Effector memory CD4-positive, alpha-beta T cell (primary cell): ENCODE results near the gene RASL11A.
"Not testable (repeated sequence)": the region's sequence is repeated elsewhere in the genome, so short reads cannot be mapped to it uniquely, and the experiment has no call there.

Experiments used
- DNase-seq, 3 donors: peaks; one replicate each; pipeline ENCODE4 v3.0.0-alpha.2; 2020
- H3K27ac ChIP-seq: 2 replicates; pipeline ENCODE4 v1.7.0; 2013; ENCODE audit warnings: mild to moderate bottlenecking, low read length, moderate library complexity; ENCODE audit not compliant: insufficient read depth, poor library complexity, severe bottlenecking
- H3K27me3 ChIP-seq: replicated peaks from 2 replicates; pipeline ENCODE4 v1.7.0; 2013; ENCODE audit warnings: mild to moderate bottlenecking, low read length; ENCODE audit not compliant: insufficient read depth, control insufficient read depth, poor library complexity, severe bottlenecking
- H3K36me3 ChIP-seq: 2 replicates; pipeline ENCODE4 v1.7.0; 2013; ENCODE audit warnings: mild to moderate bottlenecking, low read length, moderate library complexity; ENCODE audit not compliant: control insufficient read depth, insufficient read depth
- H3K4me1 ChIP-seq: 2 replicates; pipeline ENCODE4 v1.7.0; 2013; ENCODE audit warnings: low read length, mild to moderate bottlenecking; ENCODE audit not compliant: control insufficient read depth, insufficient read depth, poor library complexity, severe bottlenecking
- H3K4me3 ChIP-seq: 2 replicates; pipeline ENCODE4 v1.7.0; 2013; ENCODE audit warnings: low read length, low read depth, mild to moderate bottlenecking; ENCODE audit not compliant: insufficient read depth, poor library complexity, severe bottlenecking
- H3K9me3 ChIP-seq: 2 replicates; pipeline ENCODE4 v1.7.0; 2013; ENCODE audit warnings: mild to moderate bottlenecking, low read length, moderate library complexity; ENCODE audit not compliant: control insufficient read depth

Gene RASL11A

DNA sequence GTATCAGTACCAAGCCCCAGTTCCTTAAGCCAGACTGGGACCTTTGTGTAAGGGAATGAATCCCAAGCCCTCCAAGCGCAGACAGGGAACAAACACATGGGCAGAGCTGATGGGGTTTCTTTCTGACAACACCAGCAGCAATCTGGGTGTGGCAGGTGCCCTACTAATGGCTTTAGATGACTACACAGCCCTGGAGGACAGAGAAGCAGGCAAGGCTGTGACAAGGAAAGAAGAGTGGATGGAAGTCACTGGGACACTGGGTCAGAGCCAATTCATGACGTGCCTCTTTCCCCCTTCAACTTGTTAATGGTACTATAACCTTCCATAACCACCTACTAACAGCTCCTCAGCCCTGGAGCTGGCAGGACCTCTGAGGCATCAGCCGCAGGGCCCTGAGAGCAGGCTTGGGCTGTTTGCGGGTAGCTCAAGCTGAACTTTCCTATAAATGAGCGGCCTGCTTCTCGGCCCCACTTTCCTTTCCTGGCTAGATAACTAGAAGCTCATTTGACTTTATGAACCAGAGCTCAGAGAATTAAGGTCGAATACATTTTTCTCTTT, 38.9 kb downstream of the RASL11A start:
- no peaks in the 10 kb centered on the region for H3K36me3 ChIP-seq
- no peaks in the 10 kb centered on the region for H3K4me1 ChIP-seq
- no peak overlapping the region for H3K4me3 ChIP-seq
- H3K9me3 ChIP-seq: no peaks in the 10 kb centered on the region
- no peak for DNase-seq
- H3K27ac ChIP-seq: no peak overlapping the region
- no peaks in the 10 kb centered on the region for H3K27me3 ChIP-seq

DNA sequence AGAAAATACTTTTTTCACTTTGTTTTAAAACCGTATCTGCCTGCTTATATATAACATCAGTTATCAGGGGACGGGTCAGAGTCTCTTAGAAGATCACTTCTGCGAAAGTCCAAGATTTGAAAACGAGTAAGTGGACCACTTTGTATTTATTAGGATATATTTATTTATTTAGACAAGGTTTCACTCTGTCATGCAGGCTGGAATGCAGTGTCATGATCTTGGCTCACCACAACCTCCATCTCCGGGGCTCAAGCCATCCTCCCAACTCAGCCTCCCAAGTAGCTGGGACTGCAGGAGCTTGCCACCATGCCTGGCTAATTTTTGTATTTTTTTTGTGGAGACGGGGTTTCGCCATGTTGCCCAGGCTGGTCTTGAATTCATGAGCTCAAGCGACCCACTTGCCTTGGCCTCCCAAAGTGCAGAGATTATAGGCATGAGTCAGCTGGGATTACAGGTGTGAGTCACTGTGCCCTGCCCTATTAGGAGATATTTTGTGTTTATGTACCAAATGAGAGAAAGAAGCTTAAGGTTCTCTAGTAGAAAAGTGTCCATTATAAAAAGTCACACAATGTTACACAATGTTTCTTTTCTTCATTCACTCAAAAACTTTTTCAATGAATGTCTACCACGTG, 39.5 kb downstream of the RASL11A start:
- no peak overlapping the region for H3K4me3 ChIP-seq

DNA sequence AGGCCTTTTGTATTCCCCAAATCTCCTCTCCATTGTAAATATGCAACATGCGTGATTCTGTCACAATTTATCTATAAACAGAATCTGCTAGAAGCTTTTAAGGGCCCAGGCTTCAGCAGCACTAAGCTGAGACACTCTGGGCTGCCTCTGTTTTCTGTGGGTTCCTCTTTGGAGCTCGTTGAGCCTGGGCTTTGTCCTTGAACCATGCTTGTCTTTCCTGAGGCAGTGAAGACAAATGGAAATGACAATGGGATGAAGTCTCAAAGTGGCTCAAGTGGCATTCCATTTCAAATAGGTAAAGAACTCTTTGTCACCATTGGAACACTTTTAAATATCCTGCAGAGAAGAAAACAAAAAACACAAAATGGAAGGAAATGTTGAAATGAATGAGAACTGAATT, 40.3 kb downstream of the RASL11A start:
- no peak for DNase-seq
- Histone ChIP-seq H3K4me1 (no peaks in the 10 kb centered on the region), H3K9me3 (no peaks in the 10 kb centered on the region), H3K36me3 (no peaks in the 10 kb centered on the region), H3K4me3 (no peak overlapping the region), H3K27ac (no peak overlapping the region), H3K27me3 (no peaks in the 10 kb centered on the region)

More for the DNA sequence above, 39.5 kb downstream of the RASL11A start:
- H3K9me3 ChIP-seq: no peaks in the 10 kb centered on the region
- H3K27ac ChIP-seq: no peak overlapping the region
- no peak for DNase-seq
- H3K36me3 ChIP-seq: no peaks in the 10 kb centered on the region
- H3K4me1 ChIP-seq: no peaks in the 10 kb centered on the region
- no peaks in the 10 kb centered on the region for H3K27me3 ChIP-seq

DNA sequence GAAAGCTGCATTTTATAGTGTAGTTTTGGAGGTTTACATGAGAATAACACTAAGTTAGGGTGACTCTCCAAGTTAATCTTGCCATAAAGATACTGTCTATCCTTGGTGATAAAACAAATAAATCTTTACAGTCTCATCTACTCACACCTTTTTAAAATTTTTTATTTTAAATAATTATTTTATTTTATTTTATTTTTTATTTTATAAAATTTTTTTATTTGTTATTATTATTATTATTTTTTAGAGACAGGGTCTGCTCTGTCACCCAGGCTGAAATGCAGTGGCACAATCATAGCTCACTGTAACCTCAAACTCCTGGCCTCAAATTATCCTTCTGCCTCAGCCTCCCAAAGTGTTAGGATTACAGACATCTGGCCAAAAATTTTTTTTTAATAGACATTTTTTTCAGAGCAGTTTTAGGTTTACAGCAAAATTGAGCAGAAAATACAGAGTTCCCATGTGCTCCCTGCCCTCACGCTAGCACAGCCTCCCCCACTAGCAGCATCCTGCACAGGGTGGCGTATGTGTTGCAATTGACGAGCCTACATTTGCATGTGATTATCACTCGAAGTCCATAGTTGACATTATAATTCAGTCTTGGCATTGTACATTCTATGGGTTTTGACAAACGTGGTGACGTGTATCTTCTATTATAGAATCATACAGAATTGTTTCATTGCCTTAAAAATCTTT, 41.0 kb downstream of the RASL11A start:
- H3K4me3 ChIP-seq: no peak overlapping the region
- no peak for DNase-seq
- no peaks in the 10 kb centered on the region for H3K36me3 ChIP-seq
- peaks cover 3% of the 10 kb centered on the region for H3K27me3 ChIP-seq
- H3K9me3 ChIP-seq: no peaks in the 10 kb centered on the region
- H3K27ac ChIP-seq: no peak overlapping the region
- H3K4me1 ChIP-seq: no peaks in the 10 kb centered on the region

DNA sequence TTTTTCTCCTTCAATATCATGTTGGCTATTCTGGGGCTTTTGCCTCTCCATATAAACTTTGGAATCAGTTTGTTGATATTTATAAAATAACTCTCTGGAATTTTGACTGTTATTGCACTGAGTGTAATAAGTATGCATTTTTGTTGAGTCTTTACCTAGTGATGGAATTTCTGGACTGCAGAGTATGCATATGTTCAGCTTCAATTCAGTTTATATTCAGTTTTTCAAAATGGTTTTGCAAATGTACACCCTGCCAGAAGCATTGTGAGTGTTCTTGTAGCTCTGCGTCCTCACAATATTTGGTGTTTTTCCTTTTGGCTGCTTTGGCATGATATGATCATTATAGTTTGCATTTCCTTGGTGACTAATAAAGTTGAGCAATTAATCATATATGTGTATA, 43.1 kb downstream of the RASL11A start:
- H3K4me1 ChIP-seq: no peaks in the 10 kb centered on the region
- DNase-seq: no peak
- H3K9me3 ChIP-seq: no peaks in the 10 kb centered on the region
- H3K4me3 ChIP-seq: no peak overlapping the region
- no peaks in the 10 kb centered on the region for H3K36me3 ChIP-seq
- peaks cover 7% of the 10 kb centered on the region for H3K27me3 ChIP-seq
- H3K27ac ChIP-seq: no peak overlapping the region

DNA sequence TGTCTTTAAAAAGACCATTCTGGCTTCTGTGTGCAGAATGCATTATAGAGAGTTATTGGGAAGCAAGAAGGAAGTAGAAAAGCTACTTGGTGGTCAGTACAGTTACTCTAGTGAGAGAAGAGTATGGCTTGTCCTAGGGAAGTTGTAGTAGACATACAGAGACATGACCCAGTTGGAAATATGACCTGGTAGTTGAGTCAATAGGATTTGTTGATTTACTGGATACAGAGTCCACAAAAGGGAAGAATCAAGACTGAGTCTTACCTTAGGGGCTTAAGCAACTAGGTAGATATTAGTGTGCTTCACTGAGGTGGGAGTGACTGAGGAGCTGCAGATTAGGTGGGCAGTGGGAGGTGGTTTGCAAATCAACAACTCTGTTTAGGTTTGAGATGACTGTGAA, 48.8 kb downstream of the RASL11A start:
- Histone ChIP-seq H3K27me3 (peaks cover 7% of the 10 kb centered on the region), H3K9me3 (no peaks in the 10 kb centered on the region), H3K27ac (no peak overlapping the region), H3K36me3 (no peaks in the 10 kb centered on the region), H3K4me3 (no peak overlapping the region), H3K4me1 (no peaks in the 10 kb centered on the region)
- DNase-seq: no peak

DNA sequence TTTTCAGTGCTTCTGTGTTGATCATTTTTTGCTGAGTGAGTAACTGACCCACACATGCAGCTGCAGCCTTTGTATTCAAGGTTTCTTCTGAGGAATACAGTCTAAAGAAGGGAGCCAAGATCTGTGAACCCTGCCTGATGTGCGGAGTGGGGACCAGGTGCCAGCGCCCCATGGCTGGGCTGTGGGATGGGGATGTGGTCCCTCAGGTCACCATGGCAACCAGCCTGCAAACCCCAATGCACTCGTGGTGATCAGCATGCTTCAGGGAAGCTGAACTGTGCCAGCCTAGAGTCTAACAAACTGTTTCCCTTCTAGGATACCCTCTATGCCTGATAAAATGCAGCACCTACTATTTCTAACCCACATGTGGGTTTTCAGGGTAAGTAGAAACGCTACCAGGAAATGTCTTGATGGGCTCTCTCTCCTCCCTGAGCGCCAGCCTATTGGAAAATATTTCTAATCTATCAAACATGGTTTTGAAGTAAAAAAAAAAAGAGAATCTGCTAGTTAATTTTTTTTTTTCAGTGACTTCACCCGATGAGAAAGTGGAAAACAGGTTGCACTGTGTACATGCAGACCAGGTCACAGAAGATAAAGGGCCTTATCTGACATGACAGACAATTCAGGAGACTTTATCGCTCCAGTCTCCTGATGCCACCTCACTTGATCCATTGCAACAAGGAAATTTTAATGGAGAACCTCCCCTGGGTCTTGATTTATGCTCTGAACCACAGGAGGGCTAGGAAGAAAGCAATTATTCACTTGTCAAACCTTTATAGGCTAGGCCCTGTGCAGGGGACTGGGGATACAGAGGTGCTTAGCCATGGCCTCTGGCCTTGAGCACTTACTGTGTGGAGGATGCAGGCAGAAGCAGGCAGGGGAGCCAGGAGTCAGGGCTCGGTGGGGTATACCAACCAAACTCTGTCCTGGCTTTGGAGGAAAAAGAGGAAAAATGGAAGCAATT, 51.1 kb downstream of the RASL11A start:
- peaks cover 3% of the 10 kb centered on the region for H3K27me3 ChIP-seq
- no peaks in the 10 kb centered on the region for H3K9me3 ChIP-seq
- no peak overlapping the region for H3K27ac ChIP-seq
- no peak overlapping the region for H3K4me3 ChIP-seq
- no peaks in the 10 kb centered on the region for H3K4me1 ChIP-seq
- no peak for DNase-seq
- no peaks in the 10 kb centered on the region for H3K36me3 ChIP-seq

DNA sequence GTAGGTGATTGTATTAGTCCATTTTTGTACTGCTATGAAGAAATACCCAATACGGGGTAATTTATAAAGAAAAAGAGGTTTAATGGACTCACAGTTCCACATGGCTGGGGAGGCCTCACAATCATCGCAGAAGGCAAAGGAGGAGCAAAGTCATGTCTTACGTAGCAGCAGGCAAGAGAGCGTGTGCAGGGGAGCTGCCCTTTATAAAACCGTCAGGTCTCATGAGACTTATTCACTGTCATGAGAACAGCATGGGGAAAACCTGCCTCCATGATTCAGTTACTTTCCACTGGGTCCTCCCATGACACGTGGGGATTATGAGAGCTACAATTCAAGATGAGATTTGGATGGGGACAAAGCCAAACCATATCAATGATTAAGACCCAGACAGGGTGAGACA, 51.8 kb downstream of the RASL11A start:
- H3K4me3 ChIP-seq, H3K36me3 ChIP-seq, H3K9me3 ChIP-seq, H3K4me1 ChIP-seq, DNase-seq, H3K27me3 ChIP-seq, H3K27ac ChIP-seq: not testable (repeated sequence)
